AG04449 (cell line): ENCODE measurements around the gene OTP.

Experiments used
- CTCF ChIA-PET: fragments of 350-600 bp; formaldehyde crosslinking; extraction: SDS; loops from one replicate; lab custom pipeline; 2021; ENCODE audit warnings: antibody characterized with exemption; lab: Yijun Ruan, JAX
- POLR2A ChIA-PET: fragments of 400-600, 350-600 bp; formaldehyde crosslinking; extraction: SDS; loops from one replicate; lab custom pipeline; 2020; ENCODE audit warnings: antibody characterized with exemption, inconsistent platforms; lab: Yijun Ruan, JAX
- DNase-seq: peaks from one replicate; pipeline ENCODE4 v3.0.0-alpha.2; 2010; ENCODE audit warnings: low read depth, low spot score
- H3K4me3 ChIP-seq: 2 replicates; pipeline ENCODE4 v1.5.1; 2011; ENCODE audit warnings: low read depth, mild to moderate bottlenecking, control low read depth, low read length
- CTCF ChIP-seq: IDR thresholded peaks from one replicate; pipeline ENCODE4 v1.5.1; 2011; ENCODE audit warnings: mild to moderate bottlenecking, moderate library complexity, low read length, control low read depth, inconsistent platforms; ENCODE audit not compliant: insufficient read depth; ENCODE audit errors: missing control alignments

The OTP gene

GRCh38 chr5:77640589-77641396 is 2.3 kb upstream of the OTP start:
- DNase-seq, result no peak
- H3K4me3 ChIP-seq, result no peak overlapping the region
- ChIA-PET CTCF (interaction anchor here (0.7 to 1.3 kb wide), 3 partner anchors 10 to 564 kb away, joined by 3 read pairs; no protein-coding TSS in a partner anchor), POLR2A (no interaction called here)
- TF ChIP-seq CTCF, result no peak

GRCh38 chr5:77638763-77639671 is 504 bp upstream of the OTP start:
- POLR2A ChIA-PET, result interaction anchor here (0.5 kb wide), 1 partner anchor 320 kb away, joined by 3 read pairs; no protein-coding TSS in a partner anchor
- CTCF ChIA-PET, result interaction anchor here (1.3 kb wide), 1 partner anchor 8 kb away, joined by 7 read pairs; no protein-coding TSS in a partner anchor
- H3K4me3 ChIP-seq, result no peak overlapping the region
- no peak for DNase-seq
- no peak for TF ChIP-seq CTCF

GRCh38 chr5:77637170-77637997 is 1.1 kb downstream of the OTP start:
- TF ChIP-seq CTCF, result no peak
- ChIA-PET POLR2A (no interaction called here), CTCF (interaction anchor here (0.8 kb wide), 1 partner anchor 10 kb away, joined by 3 read pairs; no protein-coding TSS in a partner anchor)
- no peak for DNase-seq
- no peak overlapping the region for H3K4me3 ChIP-seq

GRCh38 chr5:77636641-77637169 is 1.8 kb downstream of the OTP start:
- no peak for DNase-seq
- no peak for TF ChIP-seq CTCF
- no peak overlapping the region for H3K4me3 ChIP-seq
- ChIA-PET CTCF (interaction anchor here (0.8 kb wide), 1 partner anchor 10 kb away, joined by 3 read pairs; no protein-coding TSS in a partner anchor), POLR2A (no interaction called here)

- no peak for DNase-seq
- ChIA-PET CTCF (no interaction called here), POLR2A (no interaction called here)
- H3K4me3 ChIP-seq, result no peak overlapping the region
- TF ChIP-seq CTCF, result no peak
These were observed 2.4 kb downstream of the OTP start for GRCh38 chr5:77635917-77636640.
